Calu3 (cell line): ENCODE results near the gene MLXIPL. TPM values are rescaled to one million over a fixed set of nuclear protein-coding genes. Genes with fewer than 3 reads are reported as not detected.
A peak's percentile ranks its signal among the peaks of the same experiment; 100 is the strongest.

Experiments
- BruUV-seq: library from RNA; stranded (reverse); fragments of 400-500 nt; replicated peaks from 2 replicates; lab custom pipeline; 2021; lab: Mats Ljungman, UMichigan
- CTCF ChIA-PET: fragments of 300-600 bp; sonication (Branson Sonifier 250); formaldehyde crosslinking; loops from one replicate; lab custom pipeline; 2022; ENCODE audit warnings: antibody characterized with exemption; lab: Charles Lee
- DNase-seq: peaks from one replicate; pipeline ENCODE4 v3.0.0; 2022
- H3K27ac Mint-ChIP-seq: one replicate; pipeline ENCODE4 v1.8.0; 2022; ENCODE audit warnings: mixed read lengths; ENCODE audit not compliant: unreplicated experiment
- H3K27me3 Mint-ChIP-seq: one replicate; pipeline ENCODE4 v1.8.0; 2022; ENCODE audit warnings: mixed read lengths; ENCODE audit not compliant: unreplicated experiment
- H3K36me3 Mint-ChIP-seq: one replicate; pipeline ENCODE4 v1.8.0; 2022; ENCODE audit warnings: mild to moderate bottlenecking, moderate library complexity, mixed read lengths; ENCODE audit not compliant: insufficient read depth, unreplicated experiment
- H3K4me1 Mint-ChIP-seq: one replicate; pipeline ENCODE4 v1.8.0; 2022; ENCODE audit warnings: mild to moderate bottlenecking, low read depth, mixed read lengths; ENCODE audit not compliant: unreplicated experiment
- H3K4me3 Mint-ChIP-seq: one replicate; pipeline ENCODE4 v1.8.0; 2022; ENCODE audit warnings: mild to moderate bottlenecking, low read depth, moderate library complexity, mixed read lengths; ENCODE audit not compliant: unreplicated experiment
- H3K9me3 Mint-ChIP-seq: one replicate; pipeline ENCODE4 v1.8.0; 2022; ENCODE audit warnings: low read depth, mixed read lengths; ENCODE audit not compliant: unreplicated experiment
- CTCF ChIP-seq: fragments of 200-600 bp; IDR thresholded peaks from one replicate; pipeline ENCODE4 v1.8.0; 2022; ENCODE audit warnings: antibody characterized with exemption; ENCODE audit not compliant: unreplicated experiment
- intact Hi-C: fragments of 100-400 bp; cut with micrococcal nuclease; formaldehyde crosslinking; loops from one replicate; pipeline ENCODE4 v1.10.0; 2022; ENCODE audit not compliant: unreplicated experiment
- total RNA-seq: library from RNA; stranded (reverse); gene quantifications from 2 replicates; pipeline ENCODE4 v1.2.3, GENCODE V29; 2022

Gene MLXIPL
- total RNA-seq, 1 experiment from 2014 or later: 1.1 TPM

GRCh38 chr7:73647725-73648592 lies 23.6 kb upstream of the MLXIPL start:
- Mint-ChIP-seq H3K27me3 (peaks cover 54% of the 10 kb centered on the region), H3K27ac (no peak overlapping the region), H3K4me1 (peaks cover 6% of the 10 kb centered on the region), H3K4me3 (peak overlapping the region; percentile 55), H3K9me3 (no peaks in the 10 kb centered on the region), H3K36me3 (no peaks in the 10 kb centered on the region)
- no peak for DNase-seq
- intact Hi-C loops: no loop called here
- CTCF ChIA-PET: no interaction called here
- no peak for TF ChIP-seq CTCF
- BruUV-seq: no TSS peak

GRCh38 chr7:73646785-73647724 lies 22.7 kb upstream of the MLXIPL start:
- H3K36me3 Mint-ChIP-seq: no peaks in the 10 kb centered on the region
- intact Hi-C loops: no loop called here
- CTCF ChIA-PET: interaction anchor here (1.2 kb wide), 1 partner anchor 22 kb away, joined by 3 read pairs; the partner anchor contains the start of gene MLXIPL
- TF ChIP-seq CTCF: no peak
- H3K9me3 Mint-ChIP-seq: no peaks in the 10 kb centered on the region
- peaks cover 54% of the 10 kb centered on the region for H3K27me3 Mint-ChIP-seq
- peak overlapping the region; percentile 55 for H3K4me3 Mint-ChIP-seq
- no TSS peak for BruUV-seq
- H3K27ac Mint-ChIP-seq: no peak overlapping the region
- H3K4me1 Mint-ChIP-seq: no peaks in the 10 kb centered on the region
- DNase-seq: no peak

GRCh38 chr7:73645643-73646174 lies 21.4 kb upstream of the MLXIPL start:
- Mint-ChIP-seq H3K9me3 (peaks cover 2% of the 10 kb centered on the region), H3K27me3 (peaks cover 47% of the 10 kb centered on the region), H3K36me3 (no peaks in the 10 kb centered on the region), H3K4me3 (no peak overlapping the region), H3K4me1 (no peaks in the 10 kb centered on the region), H3K27ac (no peak overlapping the region)
- TF ChIP-seq CTCF: no peak
- intact Hi-C loops: no loop called here
- CTCF ChIA-PET: no interaction called here
- no peak for DNase-seq
- BruUV-seq: no TSS peak

GRCh38 chr7:73644688-73645286 lies 20.5 kb upstream of the MLXIPL start:
- Mint-ChIP-seq H3K27me3 (peaks cover 39% of the 10 kb centered on the region), H3K36me3 (no peaks in the 10 kb centered on the region), H3K9me3 (peaks cover 2% of the 10 kb centered on the region), H3K27ac (no peak overlapping the region), H3K4me1 (no peaks in the 10 kb centered on the region), H3K4me3 (no peak overlapping the region)
- TF ChIP-seq CTCF: no peak
- DNase-seq: no peak
- CTCF ChIA-PET: interaction anchor here (0.6 kb wide), 1 partner anchor 15 kb away, joined by 3 read pairs; no protein-coding TSS in a partner anchor
- no TSS peak for BruUV-seq
- intact Hi-C loops: no loop called here
